OCI-LY3 (cell line): ENCODE measurements around the gene MGP.
A peak's percentile ranks its signal among the peaks of the same experiment; 100 is the strongest.

Source experiments
- H2AFZ ChIP-seq: fragments of 200-600, 300-600 bp; shearing (Covaris generic); 2 replicates; pipeline ENCODE4 v1.6.0; 2014; ENCODE audit warnings: antibody characterized with exemption, low read depth, low read length
- H3K27ac ChIP-seq: fragments of 200-600, 300-600 bp; sonication (generic); 2 replicates; pipeline ENCODE4 v1.5.1; 2014; ENCODE audit warnings: mild to moderate bottlenecking, low read length, moderate library complexity, mixed read lengths
- H3K27me3 ChIP-seq: fragments of 200-600, 300-600 bp; sonication (generic); 2 replicates; pipeline ENCODE4 v1.6.1; 2014; ENCODE audit warnings: low read depth, low read length, mixed read lengths
- H3K36me3 ChIP-seq: fragments of 200-600, 300-600 bp; sonication (generic); replicated peaks from 2 replicates; pipeline ENCODE3; 2014; ENCODE audit warnings: low read depth, low read length, mixed read lengths
- H3K4me1 ChIP-seq: fragments of 300-600, 200-600 bp; sonication (generic); 2 replicates; pipeline ENCODE4 v1.6.1; 2014; ENCODE audit warnings: low read length, mixed read lengths
- H3K4me2 ChIP-seq: fragments of 200-600, 300-600 bp; sonication (generic); 2 replicates; pipeline ENCODE4 v1.6.1; 2014; ENCODE audit warnings: low read length, mixed read lengths
- H3K4me3 ChIP-seq: fragments of 300-600, 200-600 bp; sonication (generic); 2 replicates; pipeline ENCODE4 v1.5.1; 2014; ENCODE audit warnings: antibody characterized with exemption, mild to moderate bottlenecking, low read length, moderate library complexity
- H3K79me2 ChIP-seq: fragments of 300-600, 200-600 bp; shearing (Covaris generic); 2 replicates; pipeline ENCODE4 v1.6.1; 2014; ENCODE audit warnings: mild to moderate bottlenecking, low read length, mixed read lengths
- H3K9ac ChIP-seq: fragments of 300-600, 200-600 bp; shearing (Covaris generic); 2 replicates; pipeline ENCODE4 v1.6.0; 2014; ENCODE audit warnings: mild to moderate bottlenecking, low read length, moderate library complexity
- H3K9me3 ChIP-seq: fragments of 200-600, 300-600 bp; shearing (Covaris generic); 2 replicates; pipeline ENCODE4 v1.6.1; 2014; ENCODE audit warnings: low read length, mixed read lengths; ENCODE audit not compliant: insufficient read depth
- H4K20me1 ChIP-seq: fragments of 200-600, 300-600 bp; sonication (generic); 2 replicates; pipeline ENCODE4 v1.6.1; 2016; ENCODE audit warnings: low read length, mixed read lengths; ENCODE audit not compliant: insufficient read depth
- CTCF ChIP-seq: fragments of 200-600, 300-600 bp; sonication (generic); IDR thresholded peaks from 2 replicates; pipeline ENCODE4 v1.5.1; 2014; ENCODE audit warnings: antibody characterized with exemption, low read length, low read depth
- EZH2phosphoT487 ChIP-seq: fragments of 200-600 bp; shearing (Covaris generic); IDR thresholded peaks from 2 replicates; pipeline ENCODE4 v1.6.1; 2018; ENCODE audit warnings: antibody characterized with exemption, mixed run types, low read depth

MGP gene

GRCh38 chr12:14885718-14886221 is at the start of gene MGP:
TSS of gene MGP (minus strand) at chr12:14885854. CDS start at chr12:14885791, 63 bp downstream.
- Histone ChIP-seq H3K9me3 (no peaks in the 10 kb centered on the region), H4K20me1 (no peaks in the 10 kb centered on the region), H3K27ac (no peak within 1 kb of the TSS), H3K9ac (no peak within 1 kb of the TSS), H3K79me2 (no peaks in the 10 kb centered on the region), H2AFZ (no peak within 1 kb of the TSS), H3K4me2 (peak within 1 kb of the TSS; percentile 80), H3K4me1 (peaks cover 18% of the 10 kb centered on the region), H3K27me3 (peaks cover 56% of the 10 kb centered on the region), H3K36me3 (no peaks in the 10 kb centered on the region), H3K4me3 (no peak within 1 kb of the TSS; the same call in 1 of the 2 replicates)
- no peak for TF ChIP-seq EZH2phosphoT487

GRCh38 chr12:14935031-14935430 is 49.4 kb upstream of the MGP start:
- H3K4me1 ChIP-seq: peaks cover 7% of the 10 kb centered on the region
- H3K27ac ChIP-seq: no peak overlapping the region
- no peak overlapping the region for H2AFZ ChIP-seq
- no peaks in the 10 kb centered on the region for H4K20me1 ChIP-seq
- no peak overlapping the region for H3K4me3 ChIP-seq
- H3K27me3 ChIP-seq: no peaks in the 10 kb centered on the region
- H3K9ac ChIP-seq: no peak overlapping the region
- H3K36me3 ChIP-seq: peaks cover 21% of the 10 kb centered on the region
- H3K9me3 ChIP-seq: no peaks in the 10 kb centered on the region
- TF ChIP-seq CTCF (no peak), EZH2phosphoT487 (no peak)
- H3K4me2 ChIP-seq: no peak overlapping the region
- H3K79me2 ChIP-seq: no peaks in the 10 kb centered on the region

GRCh38 chr12:14934511-14934910 is 48.9 kb upstream of the MGP start:
- TF ChIP-seq EZH2phosphoT487: no peak
- H3K36me3 ChIP-seq: peaks cover 18% of the 10 kb centered on the region
- H2AFZ ChIP-seq: no peak overlapping the region

GRCh38 chr12:14931791-14932560 is 46.3 kb upstream of the MGP start:
- no peak for TF ChIP-seq EZH2phosphoT487
- no peak for TF ChIP-seq CTCF
- H4K20me1 ChIP-seq: no peaks in the 10 kb centered on the region
- no peak overlapping the region for H3K4me2 ChIP-seq
- peaks cover 12% of the 10 kb centered on the region for H3K4me1 ChIP-seq
- no peaks in the 10 kb centered on the region for H3K27me3 ChIP-seq
- H3K4me3 ChIP-seq: no peak overlapping the region
- H3K27ac ChIP-seq: no peak overlapping the region
- H2AFZ ChIP-seq: no peak overlapping the region
- H3K9me3 ChIP-seq: no peaks in the 10 kb centered on the region
- H3K9ac ChIP-seq: no peak overlapping the region
- H3K36me3 ChIP-seq: peaks cover 15% of the 10 kb centered on the region
- no peaks in the 10 kb centered on the region for H3K79me2 ChIP-seq

More at GRCh38 chr12:14934511-14934910, 48.9 kb upstream of the MGP start:
- Histone ChIP-seq H3K4me3 (no peak overlapping the region), H4K20me1 (no peaks in the 10 kb centered on the region), H3K9me3 (no peaks in the 10 kb centered on the region), H3K27me3 (no peaks in the 10 kb centered on the region), H3K27ac (no peak overlapping the region), H3K79me2 (no peaks in the 10 kb centered on the region), H3K4me1 (peaks cover 4% of the 10 kb centered on the region), H3K9ac (no peak overlapping the region), H3K4me2 (no peak overlapping the region)

GRCh38 chr12:14931359-14931758 is 45.7 kb upstream of the MGP start:
- Histone ChIP-seq H3K4me1 (peaks cover 14% of the 10 kb centered on the region), H3K27me3 (no peaks in the 10 kb centered on the region), H3K9me3 (no peaks in the 10 kb centered on the region), H2AFZ (no peak overlapping the region), H3K9ac (no peak overlapping the region), H3K27ac (no peak overlapping the region), H3K4me2 (no peak overlapping the region), H3K36me3 (peaks cover 15% of the 10 kb centered on the region), H3K4me3 (no peak overlapping the region), H4K20me1 (no peaks in the 10 kb centered on the region), H3K79me2 (no peaks in the 10 kb centered on the region)
- TF ChIP-seq EZH2phosphoT487 (no peak), CTCF (no peak)
